Trophoblast cell (in vitro differentiated cells and primary cell): ENCODE data around the gene RASA2.

Source experiments
- DNase-seq, 2 donors: peaks; one replicate each; pipeline ENCODE4 v3.0.0-alpha.2; 2016
- H2AFZ ChIP-seq: 2 replicates; pipeline ENCODE4 v1.6.1; 2013; ENCODE audit warnings: low read length, moderate library complexity, mild to moderate bottlenecking; ENCODE audit not compliant: insufficient read depth, poor library complexity
- H2AK5ac ChIP-seq: 2 replicates; pipeline ENCODE4 v1.6.1; 2013; ENCODE audit warnings: mild to moderate bottlenecking, low read length
- H2BK120ac ChIP-seq: 2 replicates; pipeline ENCODE4 v1.6.1; 2013; ENCODE audit warnings: low read length, mild to moderate bottlenecking, moderate library complexity; ENCODE audit not compliant: insufficient read depth, poor library complexity
- H2BK12ac ChIP-seq: 2 replicates; pipeline ENCODE4 v1.6.1; 2013; ENCODE audit warnings: mild to moderate bottlenecking, low read length, moderate library complexity
- H2BK5ac ChIP-seq: 2 replicates; pipeline ENCODE4 v1.6.1; 2013; ENCODE audit warnings: low read length, low read depth, moderate library complexity, mild to moderate bottlenecking; ENCODE audit not compliant: poor library complexity
- H3K14ac ChIP-seq: 2 replicates; pipeline ENCODE4 v1.6.1; 2013; ENCODE audit warnings: mild to moderate bottlenecking, low read length
- H3K18ac ChIP-seq: 2 replicates; pipeline ENCODE4 v1.6.1; 2013; ENCODE audit warnings: mild to moderate bottlenecking, low read length
- H3K23ac ChIP-seq: 2 replicates; pipeline ENCODE4 v1.6.1; 2013; ENCODE audit warnings: low read length
- H3K27ac ChIP-seq: 2 replicates; pipeline ENCODE4 v1.5.1; 2013; ENCODE audit warnings: low read depth, mild to moderate bottlenecking, inconsistent platforms, low read length, moderate library complexity
- H3K27me3 ChIP-seq: 2 replicates; pipeline ENCODE4 v1.6.1; 2013; ENCODE audit warnings: inconsistent platforms, mild to moderate bottlenecking, low read length, moderate library complexity; ENCODE audit not compliant: insufficient read depth
- H3K36me3 ChIP-seq, 2 experiments: 1 replicate in 1 of 2; 2 replicates in 1 of 2; pipeline ENCODE4 v1.6.1; 2013; ENCODE audit warnings: low read length in 2 of 2, mild to moderate bottlenecking in 2 of 2, moderate library complexity in 1 of 2; ENCODE audit not compliant: insufficient read depth in 2 of 2, control insufficient read depth in 1 of 2
- H3K4ac ChIP-seq: 2 replicates; pipeline ENCODE4 v1.6.1; 2013; ENCODE audit warnings: low read depth, mild to moderate bottlenecking, low read length, moderate library complexity
- H3K4me1 ChIP-seq, 2 experiments: 1 replicate in 1 of 2; 2 replicates in 1 of 2; pipeline ENCODE4 v1.6.1; 2013; ENCODE audit warnings: low read length in 2 of 2, mild to moderate bottlenecking in 2 of 2, moderate library complexity in 1 of 2; ENCODE audit not compliant: insufficient read depth in 2 of 2, control insufficient read depth in 1 of 2
- H3K4me2 ChIP-seq: 2 replicates; pipeline ENCODE4 v1.6.1; 2013; ENCODE audit warnings: inconsistent platforms, mild to moderate bottlenecking, low read length, moderate library complexity
- H3K4me3 ChIP-seq: 2 replicates; pipeline ENCODE4 v1.5.1; 2013; ENCODE audit warnings: mild to moderate bottlenecking, low read depth, low read length, inconsistent platforms
- H3K79me1 ChIP-seq: one replicate; pipeline ENCODE4 v1.6.1; 2013; ENCODE audit warnings: low read length
- H3K79me2 ChIP-seq: 2 replicates; pipeline ENCODE4 v1.6.1; 2013; ENCODE audit warnings: low read length, mild to moderate bottlenecking; ENCODE audit not compliant: control insufficient read depth, insufficient read depth, poor library complexity
- H3K9ac ChIP-seq: 2 replicates; pipeline ENCODE4 v1.6.1; 2013; ENCODE audit warnings: mild to moderate bottlenecking, low read length
- H3K9me3 ChIP-seq: 2 replicates; pipeline ENCODE4 v1.6.1; 2013; ENCODE audit warnings: low read depth, mild to moderate bottlenecking, control low read depth, inconsistent platforms, low read length; ENCODE audit not compliant: insufficient read depth
- H4K12ac ChIP-seq: 2 replicates; pipeline ENCODE4 v1.6.1; 2013; ENCODE audit warnings: low read depth, mild to moderate bottlenecking, low read length, moderate library complexity
- H4K8ac ChIP-seq: 2 replicates; pipeline ENCODE4 v1.6.1; 2013; ENCODE audit warnings: low read depth, mild to moderate bottlenecking, low read length, moderate library complexity
- H4K91ac ChIP-seq: one replicate; pipeline ENCODE4 v1.6.1; 2013; ENCODE audit warnings: low read depth, mild to moderate bottlenecking, low read length, moderate library complexity
- WGBS: extraction: QIAGEN DNeasy Blood & Tissue Kit; methylation state at CpG from one replicate; pipeline ENCODE4 v1.1.7; 2013; ENCODE audit warnings: missing lambda C conversion rate; ENCODE audit not compliant: insufficient read length, insufficient coverage; ENCODE audit errors: extremely low coverage; 5-methylcytosine and 5-hydroxymethylcytosine counted together

RASA2 gene

DNA sequence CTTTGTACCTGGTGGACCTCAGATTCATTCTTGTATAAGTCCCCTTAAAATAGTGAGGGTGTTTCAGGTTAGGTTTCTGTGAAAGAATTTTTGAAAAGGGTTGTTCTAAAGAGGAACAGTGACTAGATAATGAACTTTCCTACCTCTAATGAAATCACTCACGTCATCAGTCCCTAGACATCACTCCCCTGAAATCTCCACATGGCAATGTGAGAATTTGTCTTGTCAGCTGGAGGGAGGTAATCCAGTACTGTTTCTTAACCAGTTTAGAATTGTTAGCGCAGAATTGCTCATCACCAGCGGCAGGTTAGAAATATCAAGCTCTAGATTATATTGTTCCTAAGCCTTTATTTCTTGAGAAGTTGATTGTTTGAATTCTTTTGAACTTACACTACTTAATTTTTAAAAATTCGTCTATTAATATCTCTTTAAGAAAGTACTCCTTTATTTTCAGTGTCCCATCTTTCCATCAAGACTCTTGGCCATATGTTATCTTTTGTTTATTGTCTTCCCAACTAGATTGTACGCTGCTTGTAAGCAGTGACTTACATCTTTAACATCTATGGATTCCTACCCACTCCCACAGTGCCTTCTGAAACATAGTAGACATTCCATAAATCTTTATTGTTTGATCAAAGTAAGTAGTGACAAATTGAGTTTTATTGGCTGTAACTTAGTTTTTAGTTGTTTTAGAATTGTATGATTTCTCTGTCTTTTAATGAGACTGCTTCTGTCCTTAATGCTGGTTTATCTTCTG is 52.8 kb downstream of the RASA2 start:
- H3K79me1 ChIP-seq = no peaks in the 10 kb centered on the region
- no peak overlapping the region for H2BK5ac ChIP-seq

DNA sequence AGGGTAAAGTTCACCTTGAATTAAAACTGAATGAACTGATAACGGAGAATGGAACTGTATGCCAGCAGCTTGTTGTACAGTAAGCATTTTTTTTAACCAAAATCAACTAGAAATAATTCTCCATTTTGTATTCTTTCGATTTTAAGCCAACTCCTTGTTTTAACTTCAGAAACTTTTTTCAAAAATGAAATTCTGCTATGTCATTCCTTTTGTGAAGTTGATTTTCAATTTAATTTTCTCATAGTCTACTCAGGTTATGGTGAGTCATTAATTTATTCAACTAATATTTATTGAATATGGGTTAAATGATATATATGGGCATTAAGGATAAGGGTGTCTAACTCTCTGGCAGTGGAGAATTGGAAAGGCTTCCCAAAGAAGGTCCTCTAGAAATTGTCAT is 53.7 kb downstream of the RASA2 start:
- no peak overlapping the region for H4K8ac ChIP-seq
- no peak overlapping the region for H3K4me3 ChIP-seq
- no peak overlapping the region for H3K9ac ChIP-seq
- H2AFZ ChIP-seq = no peak overlapping the region
- H2BK12ac ChIP-seq = no peak overlapping the region
- H4K91ac ChIP-seq = no peak overlapping the region
- H3K4ac ChIP-seq = no peak overlapping the region
- H3K14ac ChIP-seq = no peak overlapping the region
- WGBS = no CpG with 5 or more reads among the region's 2 CpGs
- no peak overlapping the region for H2BK5ac ChIP-seq
- H3K36me3 ChIP-seq = peaks cover 3 to 4% of the 10 kb centered on the region in 2 experiments
- no peak overlapping the region for H3K18ac ChIP-seq
- no peak overlapping the region for H4K12ac ChIP-seq
- no peak overlapping the region for H3K23ac ChIP-seq
- no peaks in the 10 kb centered on the region for H3K79me1 ChIP-seq
- DNase-seq = no peak
- no peak overlapping the region for H2AK5ac ChIP-seq
- peaks cover 2% of the 10 kb centered on the region for H3K9me3 ChIP-seq
- no peaks in the 10 kb centered on the region for H3K79me2 ChIP-seq
- no peak overlapping the region for H3K27ac ChIP-seq
- H3K27me3 ChIP-seq = no peaks in the 10 kb centered on the region
- no peak overlapping the region for H3K4me2 ChIP-seq
- H2BK120ac ChIP-seq = no peak overlapping the region
- no peaks in the 10 kb centered on the region for H3K4me1 ChIP-seq

More for the DNA sequence above, 52.8 kb downstream of the RASA2 start:
- Histone ChIP-seq H2BK120ac (no peak overlapping the region), H3K27me3 (no peaks in the 10 kb centered on the region), H3K9ac (no peak overlapping the region), H4K91ac (no peak overlapping the region), H3K18ac (no peak overlapping the region), H4K8ac (no peak overlapping the region), H4K12ac (no peak overlapping the region), H3K4ac (no peak overlapping the region), H3K27ac (no peak overlapping the region), H2BK12ac (no peak overlapping the region), H2AK5ac (no peak overlapping the region), H3K4me3 (no peak overlapping the region), H2AFZ (no peak overlapping the region), H3K4me1 (no peaks in the 10 kb centered on the region), H3K79me2 (no peaks in the 10 kb centered on the region), H3K14ac (no peak overlapping the region), H3K23ac (no peak overlapping the region), H3K36me3 (peaks cover 4 to 6% of the 10 kb centered on the region in 2 experiments), H3K4me2 (no peak overlapping the region), H3K9me3 (peaks cover 3% of the 10 kb centered on the region)
- no CpG with 5 or more reads among the region's 5 CpGs for WGBS
- DNase-seq = no peak

- Histone ChIP-seq H3K9me3 (no peaks in the 10 kb centered on the region), H2AFZ (no peak overlapping the region), H2BK5ac (no peak overlapping the region), H3K36me3 (peaks cover 0 to 2% of the 10 kb centered on the region in 2 experiments), H3K27me3 (no peaks in the 10 kb centered on the region), H4K8ac (no peak overlapping the region), H3K23ac (no peak overlapping the region), H3K4me3 (no peak overlapping the region), H2BK120ac (no peak overlapping the region), H3K4ac (no peak overlapping the region), H3K27ac (no peak overlapping the region), H2BK12ac (no peak overlapping the region), H2AK5ac (no peak overlapping the region), H4K12ac (no peak overlapping the region), H4K91ac (no peak overlapping the region), H3K79me2 (no peaks in the 10 kb centered on the region), H3K4me1 (no peaks in the 10 kb centered on the region), H3K9ac (no peak overlapping the region), H3K4me2 (no peak overlapping the region), H3K18ac (no peak overlapping the region), H3K79me1 (no peaks in the 10 kb centered on the region), H3K14ac (no peak overlapping the region)
- no CpG with 5 or more reads among the region's 2 CpGs for WGBS
- no peak for DNase-seq
Observed at GRCh38 chr3:141542202-141542969, 55.6 kb downstream of the RASA2 start.

- DNase-seq = no peak
- H2AK5ac ChIP-seq = no peak overlapping the region
- no peak overlapping the region for H4K8ac ChIP-seq
- no peaks in the 10 kb centered on the region for H3K79me1 ChIP-seq
- H2BK5ac ChIP-seq = no peak overlapping the region
- no peaks in the 10 kb centered on the region for H3K9me3 ChIP-seq
- no peak overlapping the region for H3K18ac ChIP-seq
- no peak overlapping the region for H2BK120ac ChIP-seq
- H3K4me2 ChIP-seq = no peak overlapping the region
- H3K9ac ChIP-seq = no peak overlapping the region
- H4K91ac ChIP-seq = no peak overlapping the region
- no peak overlapping the region for H3K14ac ChIP-seq
- H3K79me2 ChIP-seq = no peaks in the 10 kb centered on the region
- no peak overlapping the region for H2BK12ac ChIP-seq
- no peak overlapping the region for H3K4ac ChIP-seq
- no peaks in the 10 kb centered on the region for H3K27me3 ChIP-seq
- no peak overlapping the region for H2AFZ ChIP-seq
- no peak overlapping the region for H3K4me3 ChIP-seq
- no peak overlapping the region for H3K23ac ChIP-seq
- H3K27ac ChIP-seq = no peak overlapping the region
- no peak overlapping the region for H4K12ac ChIP-seq
- H3K4me1 ChIP-seq = no peaks in the 10 kb centered on the region
- peaks cover 0 to 2% of the 10 kb centered on the region in 2 experiments for H3K36me3 ChIP-seq
Observed at GRCh38 chr3:141542989-141543388, 56.2 kb downstream of the RASA2 start.
